ENCODE measurements around the gene TOX3. TPM values are rescaled to one million over a fixed set of nuclear protein-coding genes. Genes with fewer than 3 reads are reported as not detected.

Gene TOX3
- total RNA-seq, 1 experiment from 2014 or later, result not detected

GRCh38 chr16:52398021-52398420, 148.9 kb downstream of the TOX3 start:
- DNase-seq (ENCODE audit: low read depth), result no peak

GRCh38 chr16:52393448-52393847, 153.5 kb downstream of the TOX3 start:
- no peak for DNase-seq (ENCODE audit: low read depth)

- DNase-seq (ENCODE audit: low read depth), result no peak
These were observed 157.9 kb downstream of the TOX3 start for GRCh38 chr16:52389045-52389444.
